Astrocyte (in vitro differentiated cells and primary cell): ENCODE measurements around the gene DRGX. TPM values are rescaled to one million over a fixed set of nuclear protein-coding genes. Genes with fewer than 3 reads are reported as not detected.

Experiments
- DNase-seq: peaks from one replicate; pipeline ENCODE4 v3.0.0-alpha.2; 2010; ENCODE audit warnings: low read depth
- FAIRE-seq: peaks from 2 replicates; lab custom pipeline; 2011; peaks lifted over from hg19 to GRCh38; lab: Jason Lieb, UNC
- H2AFZ ChIP-seq: 2 replicates; pipeline ENCODE4 v1.6.0; 2012; ENCODE audit warnings: low read depth, low read length, inconsistent platforms
- H3K27ac ChIP-seq: 2 replicates; pipeline ENCODE4 v1.5.1; 2011; ENCODE audit warnings: low read depth, low read length, inconsistent platforms
- H3K27me3 ChIP-seq: 2 replicates; pipeline ENCODE4 v1.6.0; 2011; ENCODE audit warnings: low read length, inconsistent platforms; ENCODE audit not compliant: insufficient read depth
- H3K36me3 ChIP-seq: 2 replicates; pipeline ENCODE4 v1.5.1; 2011; ENCODE audit warnings: low read length, inconsistent platforms; ENCODE audit not compliant: insufficient read depth
- H3K4me1 ChIP-seq: 2 replicates; pipeline ENCODE4 v1.5.1; 2011; ENCODE audit warnings: low read length, inconsistent platforms; ENCODE audit not compliant: insufficient read depth
- H3K4me2 ChIP-seq: 2 replicates; pipeline ENCODE4 v1.6.0; 2012; ENCODE audit warnings: low read length, inconsistent platforms
- H3K4me3 ChIP-seq: 2 replicates; pipeline ENCODE4 v1.5.1; 2011; ENCODE audit warnings: low read depth, mild to moderate bottlenecking, low read length, inconsistent platforms; ENCODE audit not compliant: insufficient read depth
- H3K79me2 ChIP-seq: 2 replicates; pipeline ENCODE4 v1.6.0; 2012; ENCODE audit warnings: mild to moderate bottlenecking, low read length, inconsistent platforms; ENCODE audit not compliant: insufficient read depth
- H3K9ac ChIP-seq: 2 replicates; pipeline ENCODE4 v1.6.0; 2012; ENCODE audit warnings: mild to moderate bottlenecking, low read length, inconsistent platforms
- H3K9me3 ChIP-seq: 2 replicates; pipeline ENCODE4 v1.5.1; 2012; ENCODE audit warnings: low read depth, mild to moderate bottlenecking, low read length, inconsistent platforms; ENCODE audit not compliant: insufficient read depth
- H4K20me1 ChIP-seq: 2 replicates; pipeline ENCODE4 v1.6.0; 2012; ENCODE audit warnings: low read length, inconsistent platforms; ENCODE audit not compliant: insufficient read depth
- H3K27ac Mint-ChIP-seq: one replicate; pipeline ENCODE4 v1.8.0; 2021; ENCODE audit warnings: mild to moderate bottlenecking, mixed read lengths; ENCODE audit not compliant: unreplicated experiment
- H3K27me3 Mint-ChIP-seq: one replicate; pipeline ENCODE4 v1.8.0; 2021; ENCODE audit warnings: low read depth, mixed read lengths; ENCODE audit not compliant: unreplicated experiment
- H3K36me3 Mint-ChIP-seq: one replicate; pipeline ENCODE4 v1.8.0; 2021; ENCODE audit warnings: low read depth, mixed read lengths; ENCODE audit not compliant: unreplicated experiment
- H3K4me1 Mint-ChIP-seq: one replicate; pipeline ENCODE4 v1.8.0; 2021; ENCODE audit warnings: low read depth, mixed read lengths; ENCODE audit not compliant: unreplicated experiment
- H3K4me3 Mint-ChIP-seq: one replicate; pipeline ENCODE4 v1.8.0; 2021; ENCODE audit warnings: mild to moderate bottlenecking, moderate library complexity, mixed read lengths; ENCODE audit not compliant: unreplicated experiment
- H3K9me3 Mint-ChIP-seq: one replicate; pipeline ENCODE4 v1.8.0; 2021; ENCODE audit warnings: mild to moderate bottlenecking, mixed read lengths; ENCODE audit not compliant: unreplicated experiment
- CTCF ChIP-seq: IDR thresholded peaks from 2 replicates; pipeline ENCODE4 v1.5.1; 2011; ENCODE audit warnings: low read depth, mild to moderate bottlenecking, inconsistent platforms, low read length, moderate library complexity; ENCODE audit not compliant: insufficient read depth
- EZH2 ChIP-seq: IDR thresholded peaks from 2 replicates; pipeline ENCODE4 v1.6.1; 2012; ENCODE audit warnings: mild to moderate bottlenecking, low read length, inconsistent platforms; ENCODE audit not compliant: insufficient read depth
- total RNA-seq: library from RNA; stranded (reverse); gene quantifications from 2 replicates; pipeline ENCODE4 v1.2.1, GENCODE V29; 2021

DRGX gene
- total RNA-seq, 1 donor from 2014 or later: not detected

- Histone ChIP-seq H3K27ac (no peak overlapping the region), H3K9ac (no peak overlapping the region), H3K36me3 (no peaks in the 10 kb centered on the region), H3K4me1 (no peaks in the 10 kb centered on the region), H3K4me2 (no peak overlapping the region), H3K27me3 (no peaks in the 10 kb centered on the region), H2AFZ (no peak overlapping the region), H3K4me3 (no peak overlapping the region), H3K9me3 (no peaks in the 10 kb centered on the region), H4K20me1 (no peaks in the 10 kb centered on the region), H3K79me2 (no peaks in the 10 kb centered on the region)
- Mint-ChIP-seq H3K4me1 (no peaks in the 10 kb centered on the region), H3K27ac (no peak overlapping the region), H3K36me3 (peaks cover 2% of the 10 kb centered on the region), H3K9me3 (peaks cover 10% of the 10 kb centered on the region), H3K4me3 (no peak overlapping the region), H3K27me3 (peaks cover 57% of the 10 kb centered on the region)
- TF ChIP-seq CTCF: no peak
- no peak for TF ChIP-seq EZH2
- DNase-seq: no peak
- FAIRE-seq: no peak
These were observed 66.8 kb downstream of the DRGX start for GRCh38 chr10:49329146-49329505.

- DNase-seq: no peak
- Mint-ChIP-seq H3K4me3 (no peak overlapping the region), H3K27ac (no peak overlapping the region), H3K27me3 (peaks cover 61% of the 10 kb centered on the region), H3K36me3 (peaks cover 2% of the 10 kb centered on the region), H3K9me3 (peaks cover 10% of the 10 kb centered on the region), H3K4me1 (no peaks in the 10 kb centered on the region)
- Histone ChIP-seq H3K4me2 (no peak overlapping the region), H3K27me3 (no peaks in the 10 kb centered on the region), H3K9ac (no peak overlapping the region), H2AFZ (no peak overlapping the region), H3K36me3 (no peaks in the 10 kb centered on the region), H3K4me1 (no peaks in the 10 kb centered on the region), H3K79me2 (no peaks in the 10 kb centered on the region), H4K20me1 (no peaks in the 10 kb centered on the region), H3K9me3 (no peaks in the 10 kb centered on the region), H3K27ac (no peak overlapping the region), H3K4me3 (no peak overlapping the region)
- TF ChIP-seq EZH2: no peak
- no peak for TF ChIP-seq CTCF
- FAIRE-seq: no peak
These were observed 67.3 kb downstream of the DRGX start for GRCh38 chr10:49328401-49329145.

DNA sequence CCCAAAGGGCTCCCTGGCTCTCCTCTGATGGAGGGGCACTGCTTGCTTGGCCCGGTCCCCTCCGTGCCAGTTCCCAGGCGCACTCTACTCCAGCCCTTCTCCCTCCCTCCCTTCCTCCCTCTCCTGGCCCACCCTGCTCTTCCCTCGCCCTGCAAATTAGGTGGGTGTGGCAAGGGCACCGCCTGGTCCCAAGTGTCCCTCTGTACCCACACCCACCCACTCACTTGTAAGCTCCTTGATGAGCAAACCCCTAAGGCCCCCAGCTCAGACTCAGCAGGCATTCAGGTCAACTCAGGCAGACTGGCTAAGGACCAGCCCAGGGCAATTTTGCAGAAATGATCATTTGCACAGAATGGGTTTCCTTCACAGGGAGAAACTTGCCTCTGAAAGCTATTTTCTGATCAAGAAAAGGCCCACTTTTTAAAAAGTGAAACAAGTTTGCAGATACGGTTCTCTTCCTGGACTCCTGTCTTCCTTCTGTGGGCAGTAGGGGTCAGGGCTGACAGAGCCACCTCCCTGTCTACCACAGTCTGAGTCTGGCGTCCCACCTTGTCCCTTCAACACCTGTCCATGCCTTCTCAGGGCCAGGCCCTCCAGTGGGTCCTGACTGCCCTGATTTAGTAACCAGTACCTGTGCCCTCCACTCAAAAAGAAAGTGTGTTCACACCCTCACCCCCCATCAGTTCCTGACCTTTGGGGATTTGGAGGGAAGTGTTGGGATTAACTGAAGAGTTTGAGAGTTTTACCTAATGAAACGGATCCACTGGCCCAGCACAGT, 68.7 kb downstream of the DRGX start:
- DNase-seq: no peak
- no peak overlapping the region for H3K4me3 Mint-ChIP-seq
- Histone ChIP-seq H3K9ac (no peak overlapping the region), H2AFZ (no peak overlapping the region), H3K9me3 (no peaks in the 10 kb centered on the region), H4K20me1 (no peaks in the 10 kb centered on the region), H3K4me1 (no peaks in the 10 kb centered on the region), H3K27me3 (no peaks in the 10 kb centered on the region), H3K36me3 (no peaks in the 10 kb centered on the region), H3K27ac (no peak overlapping the region), H3K79me2 (no peaks in the 10 kb centered on the region), H3K4me3 (no peak overlapping the region), H3K4me2 (no peak overlapping the region)
- no peaks in the 10 kb centered on the region for H3K4me1 Mint-ChIP-seq
- peaks cover 7% of the 10 kb centered on the region for H3K9me3 Mint-ChIP-seq
- no peak for TF ChIP-seq CTCF
- TF ChIP-seq EZH2: no peak
- peaks cover 54% of the 10 kb centered on the region for H3K27me3 Mint-ChIP-seq
- no peak for FAIRE-seq
- no peaks in the 10 kb centered on the region for H3K36me3 Mint-ChIP-seq
- H3K27ac Mint-ChIP-seq: no peak overlapping the region
